Measurements from ENCODE around the gene SMG9.

Gene SMG9

DNA sequence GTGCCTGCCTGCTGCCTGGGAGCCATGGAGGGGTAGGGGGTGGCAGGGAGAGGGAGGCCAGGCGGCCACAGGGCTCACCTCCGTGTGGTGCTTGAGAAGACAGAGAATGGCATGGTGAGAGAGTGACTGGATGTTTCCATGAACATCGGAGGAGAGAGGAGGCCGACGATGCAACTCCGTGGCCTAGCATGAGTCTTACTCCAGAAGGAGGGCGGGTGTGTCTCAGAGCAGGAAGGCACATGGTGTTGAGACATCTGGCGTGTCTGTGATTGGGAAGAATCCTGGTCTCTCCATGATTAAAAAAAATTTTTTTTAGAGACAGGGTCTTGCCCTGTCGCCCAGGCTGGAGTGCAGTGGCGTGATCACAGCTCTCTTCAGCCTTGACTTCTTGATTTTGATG lies 33.8 kb downstream of the SMG9 start:
- Mint-ChIP-seq H3K9me3 (no peaks in the 10 kb centered on the region), H3K27me3 (ENCODE audit: low read depth) (peaks cover 3% of the 10 kb centered on the region), H3K27ac (no peak overlapping the region), H3K36me3 (ENCODE audit: low read depth) (no peaks in the 10 kb centered on the region), H3K4me1 (no peaks in the 10 kb centered on the region), H3K4me3 (no peak overlapping the region)
- TF ChIP-seq, protein P1, sequence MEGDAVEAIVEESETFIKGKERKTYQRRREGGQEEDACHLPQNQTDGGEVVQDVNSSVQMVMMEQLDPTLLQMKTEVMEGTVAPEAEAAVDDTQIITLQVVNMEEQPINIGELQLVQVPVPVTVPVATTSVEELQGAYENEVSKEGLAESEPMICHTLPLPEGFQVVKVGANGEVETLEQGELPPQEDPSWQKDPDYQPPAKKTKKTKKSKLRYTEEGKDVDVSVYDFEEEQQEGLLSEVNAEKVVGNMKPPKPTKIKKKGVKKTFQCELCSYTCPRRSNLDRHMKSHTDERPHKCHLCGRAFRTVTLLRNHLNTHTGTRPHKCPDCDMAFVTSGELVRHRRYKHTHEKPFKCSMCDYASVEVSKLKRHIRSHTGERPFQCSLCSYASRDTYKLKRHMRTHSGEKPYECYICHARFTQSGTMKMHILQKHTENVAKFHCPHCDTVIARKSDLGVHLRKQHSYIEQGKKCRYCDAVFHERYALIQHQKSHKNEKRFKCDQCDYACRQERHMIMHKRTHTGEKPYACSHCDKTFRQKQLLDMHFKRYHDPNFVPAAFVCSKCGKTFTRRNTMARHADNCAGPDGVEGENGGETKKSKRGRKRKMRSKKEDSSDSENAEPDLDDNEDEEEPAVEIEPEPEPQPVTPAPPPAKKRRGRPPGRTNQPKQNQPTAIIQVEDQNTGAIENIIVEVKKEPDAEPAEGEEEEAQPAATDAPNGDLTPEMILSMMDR (IDR thresholded peaks at IDR 0.05; ENCODE audit: unreplicated experiment in 3 of 3) = no peak

DNA sequence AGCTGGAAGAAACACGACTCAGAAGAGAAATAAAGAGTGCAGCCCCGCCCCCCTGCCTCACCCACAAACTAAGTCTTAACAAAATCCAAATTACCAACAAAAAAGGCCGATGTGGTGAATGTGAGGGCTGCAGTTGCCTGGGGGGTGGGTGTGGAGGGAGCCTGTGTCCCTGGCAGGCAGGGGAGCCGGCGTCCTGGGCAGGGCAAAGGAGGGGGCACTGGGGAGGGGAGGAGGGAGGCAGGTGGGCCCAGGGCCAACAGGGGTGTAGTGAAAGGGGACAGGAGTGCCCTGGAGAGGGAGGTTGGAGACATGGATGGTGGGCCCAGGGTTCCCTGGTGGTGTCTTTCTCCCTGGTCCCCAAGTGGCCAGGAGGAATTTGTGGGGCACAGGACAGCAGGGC lies 34.8 kb downstream of the SMG9 start:
- H3K27ac Mint-ChIP-seq = no peak overlapping the region
- H3K27me3 Mint-ChIP-seq (ENCODE audit: low read depth) = peaks cover 3% of the 10 kb centered on the region
- no peaks in the 10 kb centered on the region for H3K9me3 Mint-ChIP-seq
- H3K4me1 Mint-ChIP-seq = peaks cover 1% of the 10 kb centered on the region
- no peaks in the 10 kb centered on the region for H3K36me3 Mint-ChIP-seq (ENCODE audit: low read depth)
- no peak overlapping the region for H3K4me3 Mint-ChIP-seq
- TF ChIP-seq, protein P1 (IDR thresholded peaks at IDR 0.05; ENCODE audit: unreplicated experiment in 3 of 3) = no peak

GRCh38 chr19:43719378-43719868 lies 35.3 kb downstream of the SMG9 start:
- no peak overlapping the region for H3K4me3 Mint-ChIP-seq
- peaks cover 3% of the 10 kb centered on the region for H3K27me3 Mint-ChIP-seq (ENCODE audit: low read depth)
- H3K27ac Mint-ChIP-seq = no peak overlapping the region
- TF ChIP-seq, protein P1 (IDR thresholded peaks at IDR 0.05; ENCODE audit: unreplicated experiment in 3 of 3) = no peak
- no peaks in the 10 kb centered on the region for H3K9me3 Mint-ChIP-seq
- no peaks in the 10 kb centered on the region for H3K36me3 Mint-ChIP-seq (ENCODE audit: low read depth)
- peaks cover 6% of the 10 kb centered on the region for H3K4me1 Mint-ChIP-seq

DNA sequence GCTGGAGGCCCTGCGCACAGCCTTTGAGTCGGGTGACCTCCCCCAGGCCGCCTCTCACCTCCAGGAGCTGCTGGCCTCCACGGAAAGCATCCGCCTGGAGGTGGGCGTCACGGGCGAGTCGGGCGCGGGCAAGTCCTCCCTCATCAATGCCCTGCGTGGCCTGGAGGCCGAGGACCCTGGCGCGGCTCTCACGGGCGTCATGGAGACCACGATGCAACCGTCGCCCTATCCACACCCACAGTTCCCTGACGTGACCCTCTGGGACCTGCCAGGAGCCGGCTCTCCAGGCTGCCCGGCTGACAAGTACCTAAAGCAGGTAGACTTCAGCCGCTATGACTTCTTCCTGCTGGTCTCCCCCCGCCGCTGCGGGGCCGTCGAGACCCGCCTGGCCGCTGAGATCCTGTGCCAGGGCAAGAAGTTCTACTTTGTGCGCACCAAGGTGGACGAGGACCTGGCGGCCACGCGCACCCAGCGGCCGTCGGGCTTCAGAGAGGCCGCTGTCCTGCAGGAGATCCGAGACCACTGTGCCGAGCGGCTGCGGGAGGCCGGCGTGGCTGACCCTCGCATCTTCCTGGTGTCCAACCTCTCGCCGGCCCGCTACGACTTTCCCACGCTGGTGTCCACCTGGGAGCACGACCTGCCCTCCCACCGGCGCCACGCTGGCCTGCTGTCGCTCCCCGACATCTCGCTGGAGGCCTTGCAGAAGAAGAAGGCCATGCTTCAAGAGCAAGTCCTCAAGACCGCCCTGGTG lies 36.0 kb downstream of the SMG9 start:
- H3K36me3 Mint-ChIP-seq (ENCODE audit: low read depth) = no peaks in the 10 kb centered on the region
- TF ChIP-seq, protein P1 (IDR thresholded peaks at IDR 0.05; ENCODE audit: unreplicated experiment in 3 of 3) = no peak

GRCh38 chr19:43715776-43716175 lies 39.0 kb downstream of the SMG9 start, which contains the start of gene IRGC:
TSS of gene IRGC (plus strand) at chr19:43716076. CDS start at chr19:43718559, 2,483 bp downstream.
- Mint-ChIP-seq H3K27ac (peak within 1 kb of the TSS in 2 of 3 experiments; percentile 66 to 85), H3K36me3 (ENCODE audit: low read depth) (no peaks in the 10 kb centered on the region), H3K4me1 (peaks cover 7% of the 10 kb centered on the region), H3K9me3 (no peaks in the 10 kb centered on the region), H3K4me3 (no peak within 1 kb of the TSS), H3K27me3 (ENCODE audit: low read depth) (peaks cover 3% of the 10 kb centered on the region)
- TF ChIP-seq, protein P1 (IDR thresholded peaks at IDR 0.05; ENCODE audit: unreplicated experiment in 3 of 3) = no peak

More for the DNA sequence above, 36.0 kb downstream of the SMG9 start:
- Mint-ChIP-seq H3K9me3 (no peaks in the 10 kb centered on the region), H3K27me3 (ENCODE audit: low read depth) (peaks cover 3% of the 10 kb centered on the region), H3K27ac (no peak overlapping the region), H3K4me3 (no peak overlapping the region), H3K4me1 (peaks cover 7% of the 10 kb centered on the region)

GRCh38 chr19:43713208-43713607 lies 41.6 kb downstream of the SMG9 start:
- Mint-ChIP-seq H3K4me3 (no peak overlapping the region), H3K9me3 (no peaks in the 10 kb centered on the region), H3K36me3 (ENCODE audit: low read depth) (no peaks in the 10 kb centered on the region), H3K27me3 (ENCODE audit: low read depth) (peaks cover 3% of the 10 kb centered on the region), H3K4me1 (peaks cover 7% of the 10 kb centered on the region), H3K27ac (no peak overlapping the region)
- TF ChIP-seq, protein P1 (IDR thresholded peaks at IDR 0.05; ENCODE audit: unreplicated experiment in 3 of 3) = no peak

Measured in nephron (organoid).